Testis (tissue), 2 donors: ENCODE results near the gene GCNA.
"Not testable (repeated sequence)": the region's sequence is repeated elsewhere in the genome, so short reads cannot be mapped to it uniquely, and the experiment has no call there.

Experiments
- CTCF ChIP-seq, 3 experiments: fragments of 450-650 bp in 2 of 3; fragments of 200-600 bp in 1 of 3; sonication (generic) in 1 of 3; IDR thresholded peaks; one replicate each; pipeline ENCODE4 v1.5.1; 2016 to 2019; ENCODE audit warnings: antibody characterized with exemption in 3 of 3, mild to moderate bottlenecking in 2 of 3, moderate library complexity in 1 of 3
- POLR2A ChIP-seq: fragments of 450-650 bp; IDR thresholded peaks from one replicate; pipeline ENCODE4 v1.6.1; 2017; ENCODE audit warnings: antibody characterized with exemption, mild to moderate bottlenecking, moderate library complexity

DNA sequence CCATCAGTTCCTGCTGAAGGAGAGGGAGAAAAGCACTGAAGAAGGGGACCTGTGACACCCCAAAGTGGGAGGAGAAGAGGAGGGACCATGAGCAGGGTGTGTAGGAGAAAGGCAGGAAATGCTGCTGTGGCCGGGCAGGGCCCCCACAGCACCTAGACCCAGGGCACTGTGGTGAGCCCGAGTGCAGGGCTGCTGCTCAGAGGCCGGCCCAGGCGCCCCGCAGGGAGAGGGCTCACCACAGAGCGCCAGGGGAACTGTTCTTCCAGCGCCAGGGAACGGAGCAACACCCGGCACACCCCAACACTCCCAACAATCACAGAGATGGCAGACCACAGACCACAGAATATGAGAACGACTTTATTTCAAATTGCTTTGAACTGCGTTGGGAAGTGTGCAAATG lies 84.4 kb downstream of the GCNA start:
- not testable (repeated sequence) for TF ChIP-seq CTCF (IDR thresholded peaks at IDR 0.05); POLR2A
